GM13976 (cell line): ENCODE measurements around the gene PBX1.

Source experiments
- DNase-seq: peaks from one replicate; pipeline ENCODE4 v3.0.0; 2012; ENCODE audit warnings: low spot score
- CTCF ChIP-seq: IDR thresholded peaks from 2 replicates; pipeline ENCODE4 v1.5.1; 2012; ENCODE audit warnings: borderline replicate concordance, mild to moderate bottlenecking; ENCODE audit not compliant: insufficient read depth; ENCODE audit errors: extremely low read depth, missing control alignments, control extremely low read depth
- in situ Hi-C: fragments of 300-500 bp; cut with MboI; formaldehyde crosslinking; loops from one replicate; pipeline ENCODE4 v1.12.0; 2022; ENCODE audit warnings: low sequenced_read_pairs, mixed read lengths, inconsistent platforms; ENCODE audit not compliant: unreplicated experiment

PBX1 gene

GRCh38 chr1:164587617-164588501, 28.9 kb downstream of the PBX1 start:
- no peak for TF ChIP-seq CTCF
- no peak for DNase-seq
- in situ Hi-C loops = no loop called here

GRCh38 chr1:164588516-164589341, 29.7 kb downstream of the PBX1 start:
- no peak for DNase-seq
- TF ChIP-seq CTCF = no peak
- in situ Hi-C loops = no loop called here

GRCh38 chr1:164589408-164589807, 30.4 kb downstream of the PBX1 start:
- no peak for TF ChIP-seq CTCF
- no peak for DNase-seq
- in situ Hi-C loops = no loop called here

GRCh38 chr1:164589961-164590507, 31.1 kb downstream of the PBX1 start:
- TF ChIP-seq CTCF = no peak
- in situ Hi-C loops = no loop called here
- DNase-seq = no peak

GRCh38 chr1:164590592-164590991, 31.6 kb downstream of the PBX1 start:
- in situ Hi-C loops = no loop called here
- TF ChIP-seq CTCF = no peak
- no peak for DNase-seq

GRCh38 chr1:164591858-164592257, 32.9 kb downstream of the PBX1 start:
- no peak for TF ChIP-seq CTCF
- no peak for DNase-seq
- in situ Hi-C loops = no loop called here
